Urothelium cell line (cell line): ENCODE results near the gene GNG12.

Experiments
- DNase-seq: peaks from one replicate; pipeline ENCODE4 v3.0.0; 2011; ENCODE audit warnings: low spot score, mixed read lengths
- FAIRE-seq: peaks from 2 replicates; lab custom pipeline; 2011; peaks lifted over from hg19 to GRCh38; lab: Jason Lieb, UNC

GNG12 gene

GRCh38 chr1:67755619-67756018 is 77.6 kb downstream of the GNG12 start:
- DNase-seq = no peak
- FAIRE-seq = no peak

GRCh38 chr1:67755160-67755559 is 78.1 kb downstream of the GNG12 start:
- DNase-seq (no peak), FAIRE-seq (no peak)

- no peak for DNase-seq
- no peak for FAIRE-seq
Observed at GRCh38 chr1:67754526-67754920, 78.7 kb downstream of the GNG12 start.

- FAIRE-seq (no peak), DNase-seq (peak; percentile 52)
Observed at GRCh38 chr1:67753776-67754525, 79.3 kb downstream of the GNG12 start.

GRCh38 chr1:67752306-67752705 is 81.0 kb downstream of the GNG12 start:
- FAIRE-seq = no peak

GRCh38 chr1:67750691-67751054 is 82.6 kb downstream of the GNG12 start:
- FAIRE-seq = no peak
- DNase-seq = no peak

More at GRCh38 chr1:67752306-67752705, 81.0 kb downstream of the GNG12 start:
- no peak for DNase-seq

GRCh38 chr1:67749844-67750690 is 83.2 kb downstream of the GNG12 start:
- no peak for FAIRE-seq
- peak; percentile 70 for DNase-seq

- FAIRE-seq = no peak
- DNase-seq = no peak
Observed at GRCh38 chr1:67749263-67749843, 83.9 kb downstream of the GNG12 start.

GRCh38 chr1:67748630-67749029 is 84.6 kb downstream of the GNG12 start:
- no peak for DNase-seq
- FAIRE-seq = no peak

- DNase-seq (peak; percentile 22), FAIRE-seq (peak; percentile 9)
Observed at GRCh38 chr1:67747671-67748546, 85.4 kb downstream of the GNG12 start.

- FAIRE-seq (no peak), DNase-seq (no peak)
Observed at GRCh38 chr1:67745875-67746698, 87.2 kb downstream of the GNG12 start.

GRCh38 chr1:67743072-67743725 is 90.1 kb downstream of the GNG12 start:
- no peak for DNase-seq
- FAIRE-seq = no peak

- no peak for FAIRE-seq
Observed at GRCh38 chr1:67741736-67742135, 91.5 kb downstream of the GNG12 start.

GRCh38 chr1:67741121-67741520 is 92.1 kb downstream of the GNG12 start:
- no peak for DNase-seq
- no peak for FAIRE-seq

More at GRCh38 chr1:67741736-67742135, 91.5 kb downstream of the GNG12 start:
- DNase-seq = no peak

GRCh38 chr1:67740543-67740942 is 92.7 kb downstream of the GNG12 start:
- DNase-seq = no peak
- no peak for FAIRE-seq

GRCh38 chr1:67739361-67739760 is 93.9 kb downstream of the GNG12 start:
- DNase-seq (no peak), FAIRE-seq (no peak)

- DNase-seq (no peak), FAIRE-seq (no peak)
Observed at GRCh38 chr1:67738401-67738800, 94.9 kb downstream of the GNG12 start.

- DNase-seq (no peak), FAIRE-seq (no peak)
Observed at GRCh38 chr1:67737875-67738274, 95.4 kb downstream of the GNG12 start.

- no peak for FAIRE-seq
Observed at GRCh38 chr1:67736750-67737149, 96.5 kb downstream of the GNG12 start.

More at GRCh38 chr1:67736750-67737149, 96.5 kb downstream of the GNG12 start:
- no peak for DNase-seq
